ENCODE results near the gene LALBA. TPM values are rescaled to one million over a fixed set of nuclear protein-coding genes. Genes with fewer than 3 reads are reported as not detected.
A peak's percentile ranks its signal among the peaks of the same experiment; 100 is the strongest.

The LALBA gene
- total and polyA plus RNA-seq, 4 donors: not detected

DNA sequence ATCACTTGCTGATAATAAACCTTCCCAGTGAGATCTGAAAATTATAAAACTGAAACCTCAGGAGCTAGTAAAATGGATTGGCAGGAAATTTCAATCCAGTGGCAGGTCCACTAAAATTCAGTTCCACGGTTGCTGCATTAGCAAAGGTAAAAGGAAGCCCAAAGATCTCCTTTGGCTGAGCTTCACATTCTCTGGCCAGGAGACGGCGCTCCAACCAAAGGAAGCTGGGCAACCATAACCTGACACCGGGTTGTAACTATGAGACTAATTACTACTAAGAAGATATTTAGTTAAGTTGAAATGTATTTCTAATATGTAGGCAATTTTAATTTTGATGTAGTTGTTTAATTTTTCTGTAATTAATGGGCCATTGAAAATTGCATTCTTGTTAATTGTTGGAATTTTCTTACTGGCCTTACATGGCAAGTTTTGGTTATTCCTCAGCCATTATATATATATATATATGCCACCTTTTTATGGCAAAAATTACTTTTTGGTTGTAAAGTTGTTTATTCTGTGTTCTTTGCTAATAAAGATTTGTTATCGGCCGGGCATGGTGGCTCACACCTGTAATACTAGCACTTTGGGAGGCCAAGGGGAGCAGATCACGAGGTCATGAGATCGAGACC is 27.4 kb downstream of the LALBA start:
- Histone ChIP-seq H3K4me1 (ENCODE audit: control insufficient read depth in 5 of 5, insufficient read depth in 5 of 5, low read length in 5 of 5) (no peaks in the 10 kb centered on the region), H3K36me3 (ENCODE audit: control insufficient read depth in 4 of 4, insufficient read depth in 4 of 4, low read length in 4 of 4) (no peaks in the 10 kb centered on the region), H3K4me3 (no peak overlapping the region), H3K9ac (ENCODE audit: insufficient read depth in 1 of 2, low read length in 2 of 2) (no peak overlapping the region), H3K27me3 (ENCODE audit: control insufficient read depth in 3 of 3, insufficient read depth in 3 of 3, low read length in 2 of 3) (no peaks in the 10 kb centered on the region), H3K27ac (ENCODE audit: low read depth in 1 of 2, low read length in 1 of 2) (no peak overlapping the region), H3K9me3 (ENCODE audit: control insufficient read depth in 4 of 4, insufficient read depth in 3 of 4, low read length in 3 of 4) (no peaks in the 10 kb centered on the region)
- TF ChIP-seq, protein P1, sequence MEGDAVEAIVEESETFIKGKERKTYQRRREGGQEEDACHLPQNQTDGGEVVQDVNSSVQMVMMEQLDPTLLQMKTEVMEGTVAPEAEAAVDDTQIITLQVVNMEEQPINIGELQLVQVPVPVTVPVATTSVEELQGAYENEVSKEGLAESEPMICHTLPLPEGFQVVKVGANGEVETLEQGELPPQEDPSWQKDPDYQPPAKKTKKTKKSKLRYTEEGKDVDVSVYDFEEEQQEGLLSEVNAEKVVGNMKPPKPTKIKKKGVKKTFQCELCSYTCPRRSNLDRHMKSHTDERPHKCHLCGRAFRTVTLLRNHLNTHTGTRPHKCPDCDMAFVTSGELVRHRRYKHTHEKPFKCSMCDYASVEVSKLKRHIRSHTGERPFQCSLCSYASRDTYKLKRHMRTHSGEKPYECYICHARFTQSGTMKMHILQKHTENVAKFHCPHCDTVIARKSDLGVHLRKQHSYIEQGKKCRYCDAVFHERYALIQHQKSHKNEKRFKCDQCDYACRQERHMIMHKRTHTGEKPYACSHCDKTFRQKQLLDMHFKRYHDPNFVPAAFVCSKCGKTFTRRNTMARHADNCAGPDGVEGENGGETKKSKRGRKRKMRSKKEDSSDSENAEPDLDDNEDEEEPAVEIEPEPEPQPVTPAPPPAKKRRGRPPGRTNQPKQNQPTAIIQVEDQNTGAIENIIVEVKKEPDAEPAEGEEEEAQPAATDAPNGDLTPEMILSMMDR (IDR thresholded peaks at IDR 0.05; ENCODE audit: control extremely low read depth, extremely low read depth): no peak
- ATAC-seq (ENCODE audit: insufficient read depth, low FRiP score) (no peak), DNase-seq (peak in 1 of 3 donors; percentile 26)
- 51 to 64% methylated on average over 8 of the region's 8 CpGs for WGBS, 2 donors

DNA sequence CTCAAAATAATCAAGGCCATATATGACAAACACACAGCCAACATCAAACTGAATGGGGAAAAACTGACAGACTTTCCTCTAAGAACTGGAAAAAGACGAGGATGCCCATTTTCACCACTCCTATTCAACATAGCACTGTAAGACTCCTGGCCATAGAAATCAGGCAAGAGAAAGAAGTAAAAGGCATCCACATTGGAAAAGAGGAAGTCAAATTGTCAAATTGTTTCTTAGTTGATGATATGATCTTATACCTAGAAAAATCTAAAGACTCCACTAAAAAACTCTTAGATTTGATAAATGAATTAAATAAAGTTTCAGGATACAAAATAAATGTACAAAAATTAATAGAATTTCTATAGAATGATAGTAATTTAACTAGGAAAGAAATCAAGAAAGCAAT is 33.2 kb downstream of the LALBA start:
- Histone ChIP-seq H3K9ac (ENCODE audit: insufficient read depth in 1 of 2, low read length in 2 of 2) (no peak overlapping the region), H3K27ac (ENCODE audit: low read depth in 1 of 2, low read length in 1 of 2) (no peak overlapping the region), H3K4me3 (no peak overlapping the region), H3K27me3 (ENCODE audit: control insufficient read depth in 3 of 3, insufficient read depth in 3 of 3, low read length in 2 of 3) (no peaks in the 10 kb centered on the region), H3K9me3 (ENCODE audit: control insufficient read depth in 4 of 4, insufficient read depth in 3 of 4, low read length in 3 of 4) (peaks cover 0 to 11% (median 0%) of the 10 kb centered on the region in 4 donors), H3K36me3 (ENCODE audit: control insufficient read depth in 4 of 4, insufficient read depth in 4 of 4, low read length in 4 of 4) (no peaks in the 10 kb centered on the region), H3K4me1 (ENCODE audit: control insufficient read depth in 5 of 5, insufficient read depth in 5 of 5, low read length in 5 of 5) (no peaks in the 10 kb centered on the region)
- WGBS, 2 donors: 82 to 87% methylated on average over 1 of the region's 1 CpG
- no peak for DNase-seq
- no peak for ATAC-seq (ENCODE audit: insufficient read depth, low FRiP score)
- TF ChIP-seq, protein P1 (IDR thresholded peaks at IDR 0.05; ENCODE audit: control extremely low read depth, extremely low read depth): no peak

DNA sequence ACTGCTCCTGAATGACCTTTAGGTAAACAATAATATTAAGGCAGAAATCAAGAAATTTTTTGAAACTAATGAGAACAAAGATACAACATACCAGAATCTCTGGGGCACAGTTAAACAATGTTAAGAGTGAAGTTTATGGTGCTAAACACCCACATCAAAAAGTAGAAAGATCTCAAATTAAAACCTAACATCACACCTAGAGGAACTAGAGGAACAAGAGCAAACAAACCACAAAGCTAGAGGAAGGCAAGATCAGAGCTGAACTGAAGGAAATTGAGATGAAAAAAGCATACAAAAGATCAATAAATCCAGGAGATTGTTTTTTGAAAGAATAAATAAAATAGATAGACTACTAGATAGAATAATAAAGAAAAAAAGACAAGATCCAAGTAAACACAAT is 37.2 kb downstream of the LALBA start:
- ATAC-seq (ENCODE audit: insufficient read depth, low FRiP score): no peak
- TF ChIP-seq, protein P1 (IDR thresholded peaks at IDR 0.05; ENCODE audit: control extremely low read depth, extremely low read depth): no peak
- no peak for DNase-seq
- Histone ChIP-seq H3K4me1 (ENCODE audit: control insufficient read depth in 5 of 5, insufficient read depth in 5 of 5, low read length in 5 of 5) (no peaks in the 10 kb centered on the region), H3K36me3 (ENCODE audit: control insufficient read depth in 4 of 4, insufficient read depth in 4 of 4, low read length in 4 of 4) (no peaks in the 10 kb centered on the region), H3K27me3 (ENCODE audit: control insufficient read depth in 3 of 3, insufficient read depth in 3 of 3, low read length in 2 of 3) (no peaks in the 10 kb centered on the region), H3K9me3 (ENCODE audit: control insufficient read depth in 4 of 4, insufficient read depth in 3 of 4, low read length in 3 of 4) (peaks cover 0 to 11% (median 0%) of the 10 kb centered on the region in 4 donors), H3K9ac (ENCODE audit: insufficient read depth in 1 of 2, low read length in 2 of 2) (no peak overlapping the region), H3K27ac (ENCODE audit: low read depth in 1 of 2, low read length in 1 of 2) (no peak overlapping the region), H3K4me3 (no peak overlapping the region)

Measured in lung (tissue), 12 donors.